SH-SY5Y (cell line): ENCODE measurements around the gene PARD3.

Experiments used
- GATA2 ChIP-seq: IDR thresholded peaks from 2 replicates; pipeline ENCODE4 v1.6.1; 2011; ENCODE audit warnings: mild to moderate bottlenecking, low read depth, low read length
- GATA3 ChIP-seq: IDR thresholded peaks from 2 replicates; pipeline ENCODE4 v1.6.1; 2011; ENCODE audit warnings: low read depth, mild to moderate bottlenecking, low read length, moderate library complexity

Gene PARD3

DNA sequence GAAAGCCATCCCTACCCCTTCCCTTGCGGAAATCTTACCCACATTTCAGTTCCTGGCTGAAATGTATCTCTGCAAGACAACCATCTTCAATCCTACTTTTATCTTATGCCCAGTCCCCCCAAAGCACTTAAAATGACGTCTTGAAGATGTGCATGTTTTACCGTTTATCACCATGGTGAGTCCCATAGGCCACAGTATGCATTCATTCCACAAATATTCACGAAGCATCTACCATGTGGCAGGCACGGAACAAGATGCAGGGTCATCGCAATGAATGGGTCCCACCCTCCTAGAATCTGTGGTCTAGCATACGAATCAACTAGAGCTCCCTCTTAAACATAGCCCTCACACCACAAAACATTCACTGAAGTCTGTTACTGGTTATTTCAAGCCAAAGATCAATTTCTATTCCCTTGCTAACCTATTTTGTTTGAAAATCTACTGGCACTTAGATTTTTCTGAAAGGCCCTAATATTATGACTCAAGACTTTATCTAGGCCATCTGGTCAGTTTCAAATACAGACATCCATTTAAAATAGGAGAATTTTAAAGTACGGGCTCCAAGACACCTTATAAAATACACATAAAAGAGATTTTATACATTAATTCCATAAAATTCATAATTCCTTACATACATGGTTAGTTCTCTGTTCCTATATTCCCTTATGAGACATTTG, 99.4 kb downstream of the PARD3 start:
- no peak for TF ChIP-seq GATA3
- no peak for TF ChIP-seq GATA2

DNA sequence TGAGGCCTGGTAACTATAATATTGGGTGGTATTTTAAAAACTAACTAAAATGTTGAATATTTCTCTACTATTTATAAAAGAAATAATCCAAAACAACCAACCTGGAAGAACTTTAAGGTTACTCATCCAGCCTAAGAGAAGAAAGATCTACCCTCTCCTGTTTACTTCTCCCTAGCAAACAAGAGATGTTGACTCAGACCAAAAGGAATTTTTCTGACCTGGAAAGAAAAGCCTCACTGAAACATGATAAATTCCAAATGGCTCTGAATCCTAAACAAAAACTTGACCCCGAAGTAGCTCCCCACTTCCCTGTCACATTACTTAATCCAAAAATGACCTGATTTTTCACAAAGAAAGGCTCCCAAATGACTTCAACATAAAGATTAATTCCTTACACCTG, 101.2 kb downstream of the PARD3 start:
- TF ChIP-seq GATA3 (no peak), GATA2 (no peak)

DNA sequence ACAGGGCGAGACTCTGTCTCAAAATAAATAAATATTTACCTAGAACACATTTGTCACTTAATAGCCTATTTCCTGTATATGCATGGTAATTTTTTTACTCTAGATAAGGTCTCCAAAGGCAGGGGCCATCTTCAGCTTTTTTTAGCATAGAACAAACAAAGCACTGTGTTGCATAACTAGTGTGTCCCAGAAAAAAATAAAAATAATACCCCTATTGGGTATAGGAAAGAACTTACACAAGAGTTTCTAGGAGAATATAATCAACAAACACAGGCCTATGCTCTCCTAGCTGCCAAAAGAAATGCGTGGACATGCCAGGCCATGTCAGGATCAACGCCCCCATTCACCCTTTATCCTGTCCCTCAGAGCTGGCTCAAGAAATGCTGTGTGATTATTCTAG, 103.6 kb downstream of the PARD3 start:
- TF ChIP-seq GATA2 (no peak), GATA3 (no peak)

DNA sequence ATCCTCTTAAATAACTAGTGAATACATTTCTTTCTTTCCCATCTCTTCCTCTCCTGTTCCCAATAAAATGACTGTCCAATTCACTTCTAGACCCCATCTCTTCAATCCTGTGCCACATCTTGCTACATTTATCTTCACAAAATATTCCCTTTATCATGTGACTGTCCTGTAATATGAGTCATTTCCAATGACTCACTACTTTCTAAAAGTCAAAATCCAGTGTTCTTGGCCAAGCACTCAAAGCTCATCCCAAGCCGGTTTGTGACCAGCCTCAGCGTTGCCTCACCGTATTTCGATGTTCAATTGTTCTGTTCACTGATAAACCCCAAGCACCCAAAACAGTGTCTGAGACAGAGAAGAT, 104.7 kb downstream of the PARD3 start:
- TF ChIP-seq GATA2 (no peak), GATA3 (no peak)

DNA sequence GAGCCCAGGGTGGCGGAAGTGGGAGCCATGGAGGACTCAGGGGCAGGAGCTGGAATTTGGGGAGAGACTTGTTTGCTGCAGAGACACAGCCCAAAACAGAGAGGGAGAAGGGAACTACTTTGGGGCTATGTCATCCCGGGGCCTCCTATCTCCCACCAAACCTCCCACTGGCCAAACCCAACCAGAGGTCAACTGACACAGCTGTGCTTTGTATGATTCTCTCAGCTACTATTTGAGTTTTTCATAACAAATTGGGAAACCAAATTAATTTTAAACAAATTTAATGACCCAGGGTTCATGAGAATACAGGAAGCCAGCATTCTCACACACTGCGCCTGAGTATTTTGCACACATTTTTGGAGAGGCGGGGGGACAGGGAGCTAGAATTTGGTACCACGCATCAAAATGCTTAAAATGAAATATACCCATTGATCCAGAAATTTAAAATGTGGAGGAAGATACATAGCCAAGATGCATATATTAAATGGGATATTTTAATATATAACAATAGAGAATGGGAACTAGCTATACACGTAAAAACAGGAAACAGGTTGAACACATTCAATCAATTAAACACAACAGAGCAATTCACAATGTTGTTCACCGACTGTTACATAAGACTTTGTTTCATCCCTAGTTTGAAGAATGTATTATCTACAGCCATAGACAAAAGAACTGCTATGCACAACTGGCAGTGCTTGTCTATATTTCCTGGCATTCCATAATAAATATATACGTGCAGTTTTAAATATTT, 105.3 kb downstream of the PARD3 start:
- TF ChIP-seq GATA2: no peak
- no peak for TF ChIP-seq GATA3

DNA sequence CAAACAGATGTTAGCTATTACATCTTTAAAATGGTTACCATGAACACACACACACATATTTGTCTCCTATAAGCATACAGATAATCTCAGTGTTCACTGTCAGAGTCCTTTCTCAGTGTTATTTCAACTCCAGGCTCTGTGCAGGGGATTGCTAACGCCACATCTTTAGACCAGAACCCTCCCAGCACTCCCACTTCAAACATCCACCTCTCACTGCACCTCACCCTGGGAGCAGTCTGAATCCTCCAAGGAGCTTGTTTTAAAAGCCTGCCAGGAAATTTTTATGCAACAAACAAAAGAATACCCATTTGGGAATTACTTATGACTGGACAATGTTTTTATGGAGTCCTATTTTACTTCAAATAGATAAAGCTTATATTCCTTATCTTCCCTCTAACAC, 107.4 kb downstream of the PARD3 start:
- TF ChIP-seq GATA2: no peak
- TF ChIP-seq GATA3: no peak

DNA sequence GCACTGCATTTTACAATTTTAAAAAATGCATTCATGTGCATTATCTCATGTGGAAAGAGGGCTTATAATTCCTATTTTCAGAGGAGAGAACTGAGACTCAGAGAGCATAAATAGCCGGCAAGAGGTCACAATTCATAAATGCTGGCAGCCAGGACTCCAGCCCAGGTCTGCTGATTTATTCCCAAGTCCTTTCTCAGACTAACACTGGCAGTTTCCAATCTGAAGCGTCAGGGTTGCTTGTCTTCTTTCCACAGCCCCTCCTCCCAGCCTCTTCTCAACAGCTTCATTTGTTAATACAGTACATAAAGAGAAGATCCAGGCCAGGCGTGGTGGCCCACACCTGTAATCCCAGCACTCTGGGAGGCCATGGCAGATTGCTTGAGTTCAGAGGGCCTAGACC, 108.9 kb downstream of the PARD3 start:
- TF ChIP-seq GATA2 (no peak), GATA3 (no peak)

DNA sequence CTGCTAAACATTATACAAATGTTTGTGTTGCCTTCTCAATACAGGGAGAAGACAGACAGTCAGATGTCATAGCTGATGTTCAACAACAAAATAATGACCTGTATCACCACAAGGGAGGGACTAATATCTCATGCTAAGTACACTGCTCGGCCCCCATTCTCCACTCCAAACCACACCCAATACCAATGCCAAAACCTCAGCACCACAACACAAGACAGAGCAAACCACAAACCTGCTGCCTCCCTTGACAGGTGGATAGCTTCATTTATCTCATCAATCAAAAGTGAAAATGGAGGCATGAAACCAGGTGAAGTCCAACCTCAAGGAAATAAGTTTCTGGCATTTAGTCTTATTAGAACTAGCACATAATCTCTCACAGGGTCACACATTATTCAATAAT, 109.5 kb downstream of the PARD3 start:
- TF ChIP-seq GATA3: no peak
- no peak for TF ChIP-seq GATA2

DNA sequence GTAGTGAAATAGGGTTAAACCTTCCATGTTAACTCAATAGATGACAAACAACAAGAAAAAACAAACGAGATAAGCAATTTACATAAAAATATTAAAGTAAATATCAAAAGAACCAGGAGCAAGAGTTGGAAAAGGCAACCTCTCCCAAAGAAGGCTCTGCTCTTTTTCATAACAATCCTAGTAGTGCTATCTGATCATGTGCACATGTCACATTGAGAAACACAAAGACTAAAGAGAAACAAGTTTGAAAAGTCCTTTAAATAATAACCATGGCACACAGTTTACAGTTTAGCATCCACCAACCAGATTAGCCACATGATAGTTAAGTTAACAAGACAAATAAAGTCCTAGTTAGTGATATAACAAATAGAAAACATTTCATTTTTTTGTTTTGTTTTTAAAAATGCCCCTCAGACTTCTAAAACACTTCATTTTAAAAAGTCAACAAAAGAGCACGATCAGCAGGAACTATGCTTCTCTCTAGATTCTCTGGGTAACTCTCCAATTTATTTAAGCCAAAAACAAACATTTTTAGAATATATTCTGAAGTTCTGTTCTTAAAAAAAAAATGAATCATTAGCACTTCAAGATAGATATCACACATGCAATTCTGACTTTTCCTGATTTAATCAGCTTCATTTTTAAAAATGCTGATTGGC, 110.4 kb downstream of the PARD3 start:
- no peak for TF ChIP-seq GATA2
- TF ChIP-seq GATA3: no peak

DNA sequence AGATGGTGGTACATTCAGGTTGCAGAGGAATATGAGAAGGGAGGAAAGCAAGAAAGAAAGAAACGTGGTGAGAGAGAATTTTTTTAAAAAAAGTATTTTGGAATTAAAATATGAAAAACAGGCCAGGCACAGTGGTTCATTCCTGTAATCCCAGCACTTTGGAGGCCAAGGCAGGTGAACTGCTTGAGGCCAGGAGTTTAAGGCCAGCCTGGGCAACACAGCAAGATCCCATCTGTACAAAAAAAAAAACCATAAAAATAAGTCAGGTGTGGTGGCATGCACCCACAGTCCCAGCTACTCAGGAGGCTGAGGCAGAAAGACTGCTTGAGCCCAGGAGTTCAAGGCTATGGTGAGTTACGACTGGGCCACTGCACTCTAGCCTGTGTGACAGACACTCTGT, 112.1 kb downstream of the PARD3 start:
- TF ChIP-seq GATA3 (no peak), GATA2 (no peak)

DNA sequence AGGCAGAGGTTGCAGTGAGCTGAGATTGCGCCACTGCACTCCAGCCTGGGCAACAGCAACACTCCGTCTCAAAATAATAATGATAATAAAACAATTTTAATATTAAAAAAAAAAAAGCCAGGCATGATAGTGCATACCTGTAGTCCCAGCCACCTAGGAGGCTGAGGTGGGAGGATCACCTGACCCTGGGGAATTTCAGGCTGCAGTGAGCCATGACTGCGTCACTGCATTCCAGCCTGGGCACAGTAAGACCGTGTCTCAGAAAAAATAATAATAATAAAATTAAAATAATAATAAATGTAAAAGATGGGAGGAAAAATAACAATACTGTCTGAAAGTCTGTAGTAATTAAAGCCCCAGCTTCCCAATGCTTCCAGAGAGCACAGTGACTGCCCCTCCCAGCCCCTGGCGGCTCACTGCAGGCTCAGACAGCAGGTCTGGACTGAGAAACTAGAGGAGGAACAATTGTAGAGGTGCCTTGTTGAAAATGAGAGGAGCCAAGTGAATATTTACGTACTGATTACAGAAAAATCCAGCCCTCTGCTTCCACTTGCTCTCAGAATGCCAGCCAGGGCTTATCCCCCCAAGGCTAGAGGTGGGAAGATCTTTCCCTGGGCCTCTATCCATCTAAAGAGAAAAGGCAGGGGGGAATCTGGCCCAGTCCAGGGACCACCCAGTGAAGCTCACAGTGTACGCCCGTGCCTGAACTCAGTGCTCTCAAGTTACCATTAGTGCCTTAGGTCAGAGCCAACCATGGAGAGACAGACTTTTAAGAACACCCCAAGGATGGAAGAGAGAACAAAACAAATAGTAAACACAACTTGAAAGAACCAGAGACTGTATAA, 112.8 kb downstream of the PARD3 start:
- no peak for TF ChIP-seq GATA2
- TF ChIP-seq GATA3: no peak

DNA sequence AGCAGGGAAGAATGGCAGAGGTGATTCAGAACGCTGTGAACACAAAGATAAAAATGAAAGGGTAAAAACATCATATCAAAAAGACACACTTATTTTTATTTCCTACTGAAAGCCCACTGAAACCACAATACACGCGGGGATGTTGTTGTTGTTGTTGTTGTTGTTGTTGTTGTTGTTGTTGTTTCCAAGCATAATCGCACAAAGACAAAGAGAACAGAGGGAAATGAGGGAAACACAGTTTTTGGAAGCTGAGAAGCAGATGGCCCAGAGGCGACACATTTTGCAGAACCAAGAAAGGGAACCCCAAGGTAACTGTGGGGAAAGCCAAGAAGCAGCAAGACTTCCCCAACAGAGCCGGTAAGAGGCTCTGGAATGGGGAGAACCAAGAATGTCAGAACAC, 113.9 kb downstream of the PARD3 start:
- TF ChIP-seq GATA3: no peak
- TF ChIP-seq GATA2: no peak

DNA sequence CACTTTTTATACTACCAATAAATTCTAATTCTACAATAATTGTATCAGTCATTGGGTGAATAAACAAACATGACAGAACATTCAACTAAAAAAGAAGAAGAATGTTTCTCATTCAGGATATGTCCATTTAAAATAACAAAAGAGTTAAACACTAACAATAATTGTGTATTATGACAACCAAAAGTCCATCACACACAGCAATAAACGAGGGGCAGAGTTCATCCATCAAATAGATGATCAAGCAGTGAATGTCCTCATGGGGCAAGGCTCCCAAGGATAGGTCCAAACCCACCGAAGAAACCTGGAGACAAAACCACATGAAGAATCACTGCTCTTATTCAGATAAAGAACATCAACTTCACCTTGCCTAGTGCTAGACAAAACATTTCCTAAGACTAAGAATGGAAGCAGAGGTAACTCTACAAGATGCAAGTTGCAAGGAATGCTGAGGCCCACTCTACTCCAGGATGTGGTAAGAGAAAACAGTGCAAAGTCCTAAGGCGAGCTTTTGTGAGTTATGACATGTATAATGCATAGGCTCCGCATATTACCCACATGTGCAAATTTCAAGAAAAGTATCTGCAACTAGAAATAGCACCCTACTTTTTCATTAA, 115.1 kb downstream of the PARD3 start:
- TF ChIP-seq GATA2: no peak
- no peak for TF ChIP-seq GATA3

DNA sequence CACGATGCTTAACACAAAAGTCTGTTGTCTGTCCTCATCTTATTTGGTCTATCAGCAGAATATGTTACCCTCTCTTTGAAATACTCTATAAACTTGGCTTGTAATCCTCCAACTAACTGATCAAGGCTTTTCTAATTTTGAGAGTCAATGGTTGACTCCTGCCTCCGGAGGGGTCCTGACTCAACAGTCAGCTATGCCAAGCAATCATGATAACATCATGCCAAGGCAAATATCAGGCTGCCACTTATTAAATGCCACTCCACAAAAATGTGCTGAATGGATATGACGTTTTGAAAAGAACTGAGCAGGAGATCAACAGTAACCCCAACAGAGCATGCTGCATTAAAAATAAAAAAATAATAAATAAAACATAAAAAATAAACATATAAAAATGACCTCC, 116.1 kb downstream of the PARD3 start:
- TF ChIP-seq GATA2 (no peak), GATA3 (no peak)
